ENCODE data around the gene FOXM1. TPM values are rescaled to one million over a fixed set of nuclear protein-coding genes. Genes with fewer than 3 reads are reported as not detected.

Gene FOXM1
- 10 to 100 TPM; 18.1 to 32.3 TPM for total RNA-seq
- polyA plus RNA-seq (ENCODE audit: insufficient read depth, low read depth, low replicate concordance): 59.7 TPM
- long read RNA-seq, donor 1, partial matches to known transcripts: 0 of 3 reads
- long read RNA-seq, donor 1, other reads (novel, unspliced or antisense): 0 of 3 reads
- long read RNA-seq, donor 2: 0 reads

DNA sequence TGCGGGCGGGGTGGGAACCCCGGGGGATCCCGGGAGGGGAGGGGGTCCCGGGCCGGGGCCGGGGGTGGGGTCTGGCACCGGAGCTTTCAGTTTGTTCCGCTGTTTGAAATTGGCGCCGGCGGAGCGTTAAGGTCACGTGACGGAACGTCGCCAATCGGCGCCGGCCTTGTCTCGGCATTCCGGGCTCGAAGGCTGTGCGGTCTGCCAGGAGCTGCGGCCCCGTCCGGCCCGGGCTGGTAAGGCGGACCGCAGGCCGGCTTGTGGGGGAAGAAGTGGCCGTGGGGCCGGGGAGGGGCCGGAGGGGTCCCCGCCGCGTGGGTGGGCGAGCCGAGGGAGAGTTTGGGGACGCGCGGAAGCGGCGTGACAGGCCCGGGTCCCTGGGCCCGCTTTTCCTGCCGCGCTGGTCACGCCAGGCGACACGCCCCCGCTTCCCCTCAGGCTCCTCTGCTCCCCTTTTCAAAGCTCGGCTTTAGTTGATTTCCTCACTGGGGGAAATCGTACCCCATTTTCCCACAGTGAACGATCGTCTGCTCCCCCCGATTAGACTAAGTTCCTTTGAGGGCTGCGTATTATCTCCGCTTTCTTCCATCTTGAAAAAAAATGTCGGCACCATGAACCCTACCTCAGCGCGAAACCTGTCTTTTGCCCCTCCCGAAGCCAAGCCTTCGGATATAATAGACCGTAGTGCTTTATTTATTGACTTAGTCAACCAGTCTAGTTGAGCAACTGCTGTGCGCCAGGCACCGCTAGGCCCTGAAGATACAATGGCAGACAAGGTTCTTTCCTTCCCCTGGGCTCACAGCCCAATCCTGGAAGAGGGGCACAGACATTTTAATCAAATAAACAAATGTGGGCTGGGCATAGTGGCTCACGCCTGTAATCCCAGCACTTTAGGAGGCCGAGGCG is at the start of gene FOXM1, which contains the start of gene RHNO1:
Gene FOXM1, minus strand, starts transcription at position 128 of the 906 bp plus-strand sequence. CDS start 2,696 bp downstream, outside the sequence.
Gene RHNO1, plus strand, starts transcription at position 177 of the 906 bp plus-strand sequence. CDS start 8,144 bp downstream, outside the sequence.
- intact Hi-C loops (cut with DNase I; ENCODE audit: low total_unique reads): no loop called here
- TF ChIP-seq, protein P1, sequence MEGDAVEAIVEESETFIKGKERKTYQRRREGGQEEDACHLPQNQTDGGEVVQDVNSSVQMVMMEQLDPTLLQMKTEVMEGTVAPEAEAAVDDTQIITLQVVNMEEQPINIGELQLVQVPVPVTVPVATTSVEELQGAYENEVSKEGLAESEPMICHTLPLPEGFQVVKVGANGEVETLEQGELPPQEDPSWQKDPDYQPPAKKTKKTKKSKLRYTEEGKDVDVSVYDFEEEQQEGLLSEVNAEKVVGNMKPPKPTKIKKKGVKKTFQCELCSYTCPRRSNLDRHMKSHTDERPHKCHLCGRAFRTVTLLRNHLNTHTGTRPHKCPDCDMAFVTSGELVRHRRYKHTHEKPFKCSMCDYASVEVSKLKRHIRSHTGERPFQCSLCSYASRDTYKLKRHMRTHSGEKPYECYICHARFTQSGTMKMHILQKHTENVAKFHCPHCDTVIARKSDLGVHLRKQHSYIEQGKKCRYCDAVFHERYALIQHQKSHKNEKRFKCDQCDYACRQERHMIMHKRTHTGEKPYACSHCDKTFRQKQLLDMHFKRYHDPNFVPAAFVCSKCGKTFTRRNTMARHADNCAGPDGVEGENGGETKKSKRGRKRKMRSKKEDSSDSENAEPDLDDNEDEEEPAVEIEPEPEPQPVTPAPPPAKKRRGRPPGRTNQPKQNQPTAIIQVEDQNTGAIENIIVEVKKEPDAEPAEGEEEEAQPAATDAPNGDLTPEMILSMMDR (IDR thresholded peaks at IDR 0.05): no peak
- TF ChIP-seq POLR2A (IDR thresholded peaks at IDR 0.05): no peak
- H3K27ac ChIP-seq: peak within 1 kb of the TSS; percentile 87 to 89

DNA sequence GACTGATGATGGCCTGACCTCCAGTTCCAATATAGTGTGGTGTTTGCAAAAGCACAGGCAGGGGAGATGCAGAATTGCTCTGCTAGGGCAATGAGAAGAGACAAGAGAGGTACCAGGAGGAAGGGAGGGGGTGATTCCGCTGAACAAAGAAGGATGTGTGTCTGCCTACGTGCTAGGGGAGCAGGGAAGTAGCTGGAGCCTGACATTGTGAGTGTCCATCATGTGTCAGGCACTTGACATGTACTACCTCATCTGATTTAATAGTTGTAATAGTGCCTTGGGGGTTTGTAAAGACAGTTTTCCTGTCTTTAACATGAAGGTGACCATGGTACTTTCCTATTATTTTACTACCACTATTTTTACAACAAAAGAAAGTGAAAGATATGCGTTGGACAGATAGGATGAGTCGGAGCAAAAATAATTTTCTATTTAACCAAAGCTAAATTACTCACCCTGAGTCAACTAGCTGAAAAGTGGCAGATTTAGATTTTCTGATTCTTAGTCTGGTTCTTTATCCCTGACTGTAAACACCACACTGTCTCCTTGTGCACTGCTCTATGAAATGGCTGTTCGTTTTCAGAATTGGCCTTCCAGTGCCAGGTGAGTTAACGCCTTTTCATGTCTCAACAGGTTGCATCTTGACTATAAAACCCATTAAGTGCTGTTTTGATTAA is 48.5 kb upstream of the FOXM1 start:
- WGBS, 2 donors: 90 to 94% methylated on average over 6 of the region's 6 CpGs
- Histone ChIP-seq H3K27me3 (no peaks in the 10 kb centered on the region), H3K9me3 (no peaks in the 10 kb centered on the region), H3K27ac (no peak overlapping the region), H3K4me1 (no peaks in the 10 kb centered on the region), H3K4me3 (no peak overlapping the region), H3K36me3 (ENCODE audit: low read depth, missing control alignments) (no peaks in the 10 kb centered on the region)
- DNase-seq: no peak
- TF ChIP-seq, protein P1 (IDR thresholded peaks at IDR 0.05): no peak
- intact Hi-C loops (cut with DNase I; ENCODE audit: low total_unique reads): no loop called here

More for the DNA sequence above, at the start of gene FOXM1, which contains the start of gene RHNO1:
- Histone ChIP-seq H3K4me3 (peak within 1 kb of the TSS; percentile 80 to 85), H3K4me1 (peaks cover 11% of the 10 kb centered on the region), H3K27me3 (no peaks in the 10 kb centered on the region), H3K36me3 (ENCODE audit: low read depth, missing control alignments) (no peaks in the 10 kb centered on the region), H3K9me3 (no peaks in the 10 kb centered on the region)
- 0 to 1% methylated on average over 19 to 55 of the region's 70 CpGs for WGBS, 2 donors
- DNase-seq: peak; percentile 96

DNA sequence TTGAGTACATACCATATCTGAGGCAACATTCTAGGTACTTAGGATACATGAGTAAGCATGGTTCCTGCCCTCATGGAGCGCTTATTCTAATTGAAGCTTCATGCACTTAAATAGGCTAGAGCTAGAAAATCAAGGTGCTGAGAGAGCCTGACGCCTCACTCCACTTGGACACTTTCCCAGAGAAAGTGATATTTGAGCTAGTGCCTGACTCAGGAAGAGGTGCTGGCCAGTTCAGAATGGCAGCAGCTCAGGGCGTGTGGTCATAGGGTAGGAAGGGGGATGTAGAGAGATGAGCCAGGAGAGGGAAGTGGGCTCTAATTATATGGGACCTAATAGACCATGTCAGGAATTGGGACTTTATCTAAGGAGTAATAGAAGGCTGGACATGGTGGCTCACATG is 47.0 kb upstream of the FOXM1 start:
- intact Hi-C loops (cut with DNase I; ENCODE audit: low total_unique reads): no loop called here
- DNase-seq: no peak
- H3K4me1 ChIP-seq: no peaks in the 10 kb centered on the region
- WGBS, 2 donors: 90% methylated on average over 3 of the region's 3 CpGs
- H3K36me3 ChIP-seq (ENCODE audit: low read depth, missing control alignments): no peaks in the 10 kb centered on the region
- no peaks in the 10 kb centered on the region for H3K9me3 ChIP-seq
- no peaks in the 10 kb centered on the region for H3K27me3 ChIP-seq
- TF ChIP-seq POLR2A (IDR thresholded peaks at IDR 0.05): no peak
- TF ChIP-seq, protein P1 (IDR thresholded peaks at IDR 0.05): no peak
- H3K27ac ChIP-seq: no peak overlapping the region
- H3K4me3 ChIP-seq: no peak overlapping the region

- H3K36me3 ChIP-seq (ENCODE audit: low read depth, missing control alignments): no peaks in the 10 kb centered on the region
- TF ChIP-seq, protein P1 (IDR thresholded peaks at IDR 0.05): no peak
- no peak for TF ChIP-seq POLR2A (IDR thresholded peaks at IDR 0.05)
- 94 to 95% methylated on average over 9 of the region's 9 CpGs for WGBS, 2 donors
- no peaks in the 10 kb centered on the region for H3K27me3 ChIP-seq
- no peaks in the 10 kb centered on the region for H3K4me1 ChIP-seq
- intact Hi-C loops (cut with DNase I; ENCODE audit: low total_unique reads): no loop called here
- no peak for DNase-seq
- no peak overlapping the region for H3K27ac ChIP-seq
- H3K9me3 ChIP-seq: no peaks in the 10 kb centered on the region
- H3K4me3 ChIP-seq: no peak overlapping the region
Observed at GRCh38 chr12:2923057-2923456, 46.1 kb upstream of the FOXM1 start.

All from testis (tissue), 5 donors.